ENCODE measurements around the gene NELFCD.

DNA sequence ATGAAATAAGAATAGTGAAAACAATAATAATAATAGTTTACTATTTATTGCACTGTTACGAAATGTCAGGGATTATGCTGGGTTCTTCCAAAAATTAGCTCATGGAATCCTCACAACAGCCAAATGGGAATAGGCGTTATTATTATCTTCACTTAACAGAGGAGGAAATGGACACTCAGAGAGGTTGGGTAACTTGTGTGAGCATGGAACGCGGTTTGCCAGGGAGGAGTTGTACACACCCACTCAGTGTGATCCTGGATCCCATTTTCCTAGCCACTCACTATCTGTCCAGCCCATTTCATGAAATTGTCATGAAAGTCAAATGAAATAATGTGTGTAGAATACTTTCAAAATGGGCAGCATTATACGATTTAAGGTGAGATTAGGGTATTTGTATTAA, 4.6 kb downstream of the NELFCD start:
- TF ChIP-seq EP300 (conservative IDR thresholded peaks at IDR 0.05; ENCODE audit: poor library complexity, severe bottlenecking), result no peak
- TF ChIP-seq, protein P1, sequence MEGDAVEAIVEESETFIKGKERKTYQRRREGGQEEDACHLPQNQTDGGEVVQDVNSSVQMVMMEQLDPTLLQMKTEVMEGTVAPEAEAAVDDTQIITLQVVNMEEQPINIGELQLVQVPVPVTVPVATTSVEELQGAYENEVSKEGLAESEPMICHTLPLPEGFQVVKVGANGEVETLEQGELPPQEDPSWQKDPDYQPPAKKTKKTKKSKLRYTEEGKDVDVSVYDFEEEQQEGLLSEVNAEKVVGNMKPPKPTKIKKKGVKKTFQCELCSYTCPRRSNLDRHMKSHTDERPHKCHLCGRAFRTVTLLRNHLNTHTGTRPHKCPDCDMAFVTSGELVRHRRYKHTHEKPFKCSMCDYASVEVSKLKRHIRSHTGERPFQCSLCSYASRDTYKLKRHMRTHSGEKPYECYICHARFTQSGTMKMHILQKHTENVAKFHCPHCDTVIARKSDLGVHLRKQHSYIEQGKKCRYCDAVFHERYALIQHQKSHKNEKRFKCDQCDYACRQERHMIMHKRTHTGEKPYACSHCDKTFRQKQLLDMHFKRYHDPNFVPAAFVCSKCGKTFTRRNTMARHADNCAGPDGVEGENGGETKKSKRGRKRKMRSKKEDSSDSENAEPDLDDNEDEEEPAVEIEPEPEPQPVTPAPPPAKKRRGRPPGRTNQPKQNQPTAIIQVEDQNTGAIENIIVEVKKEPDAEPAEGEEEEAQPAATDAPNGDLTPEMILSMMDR (IDR thresholded peaks at IDR 0.05; ENCODE audit: poor library complexity, severe bottlenecking), result no peak
- TF ChIP-seq POLR2AphosphoS5 (IDR thresholded peaks at IDR 0.05), result no peak
- TF ChIP-seq RAD21 (conservative IDR thresholded peaks at IDR 0.05), result no peak
- no peak for TF ChIP-seq TAF1 (IDR thresholded peaks at IDR 0.05; ENCODE audit: low read depth)
